Cerebellar nuclear complex (tissue), 1 donor: ENCODE measurements around the gene TDG.

Experiments
- DNase-seq, 2 experiments: peaks; one replicate each; lab custom pipeline; 2025; lab: John Stamatoyannopoulos, UW

Gene TDG

GRCh38 chr12:103965590-103966504 lies at the start of gene TDG:
TSS of gene TDG (plus strand) at chr12:103965872. CDS start at chr12:103966038, 166 bp downstream.
- DNase-seq: peak; percentile 84 to 87

- no peak for DNase-seq
Measured at GRCh38 chr12:103917873-103918272, 47.8 kb upstream of the TDG start.

- no peak for DNase-seq
Measured at GRCh38 chr12:103924761-103925641, 40.7 kb upstream of the TDG start.

- DNase-seq: no peak
Measured at GRCh38 chr12:103928682-103929045, 37.0 kb upstream of the TDG start.

- peak; percentile 62 to 79 for DNase-seq
Measured at GRCh38 chr12:103929046-103929783, 36.5 kb upstream of the TDG start.

- no peak for DNase-seq
Measured at GRCh38 chr12:103929784-103930033, 36.0 kb upstream of the TDG start.

GRCh38 chr12:103930034-103930786 lies 35.5 kb upstream of the TDG start, which contains the start of gene HSP90B1:
TSS of gene HSP90B1 (plus strand) at chr12:103930410. CDS start at chr12:103930516, 106 bp downstream.
- DNase-seq: peak; percentile 98 to 99

GRCh38 chr12:103930787-103931735 lies 34.6 kb upstream of the TDG start:
- DNase-seq: no peak

GRCh38 chr12:103933237-103933636 lies 32.4 kb upstream of the TDG start:
- DNase-seq: no peak

- DNase-seq: no peak
Measured at GRCh38 chr12:103936679-103937078, 29.0 kb upstream of the TDG start.

GRCh38 chr12:103944964-103945363 lies 20.7 kb upstream of the TDG start:
- DNase-seq: no peak

- DNase-seq: no peak
Measured at GRCh38 chr12:103947871-103948555, 17.7 kb upstream of the TDG start.

- DNase-seq: no peak
Measured at GRCh38 chr12:103948746-103949406, 16.8 kb upstream of the TDG start.

- no peak for DNase-seq
Measured at GRCh38 chr12:103952497-103952896, 13.2 kb upstream of the TDG start.

- no peak for DNase-seq
Measured at GRCh38 chr12:103955811-103956508, 9.7 kb upstream of the TDG start.

GRCh38 chr12:103956509-103957027 lies 9.1 kb upstream of the TDG start:
- no peak for DNase-seq

GRCh38 chr12:103957865-103958388 lies 7.7 kb upstream of the TDG start:
- no peak for DNase-seq

GRCh38 chr12:103958621-103959020 lies 7.1 kb upstream of the TDG start:
- no peak for DNase-seq
